ENCODE results near the gene SRF.

DNA sequence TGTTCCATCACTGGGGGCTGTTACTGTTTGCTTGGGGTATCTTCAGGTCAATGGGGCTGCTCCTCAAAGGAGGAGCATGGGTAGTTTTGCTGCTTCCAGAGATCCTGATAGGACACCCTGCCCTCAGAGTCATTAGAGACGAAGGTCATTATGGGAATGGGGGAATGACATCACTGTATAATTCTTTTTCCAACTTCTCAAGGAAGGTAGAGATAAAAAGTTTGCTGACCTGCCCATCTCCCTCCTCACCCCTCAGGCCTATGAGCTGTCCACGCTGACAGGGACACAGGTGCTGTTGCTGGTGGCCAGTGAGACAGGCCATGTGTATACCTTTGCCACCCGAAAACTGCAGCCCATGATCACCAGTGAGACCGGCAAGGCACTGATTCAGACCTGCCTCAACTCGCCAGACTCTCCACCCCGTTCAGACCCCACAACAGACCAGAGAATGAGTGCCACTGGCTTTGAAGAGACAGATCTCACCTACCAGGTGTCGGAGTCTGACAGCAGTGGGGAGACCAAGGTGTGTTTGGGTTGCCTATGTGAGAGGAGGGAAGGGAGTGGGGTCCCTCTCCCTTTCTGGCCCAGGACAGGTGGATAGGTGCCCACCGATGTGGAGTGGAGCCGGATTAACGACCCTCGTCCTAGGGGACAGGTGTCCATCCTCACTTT is 2.7 kb downstream of the SRF start:
- TF ChIP-seq, protein P1, sequence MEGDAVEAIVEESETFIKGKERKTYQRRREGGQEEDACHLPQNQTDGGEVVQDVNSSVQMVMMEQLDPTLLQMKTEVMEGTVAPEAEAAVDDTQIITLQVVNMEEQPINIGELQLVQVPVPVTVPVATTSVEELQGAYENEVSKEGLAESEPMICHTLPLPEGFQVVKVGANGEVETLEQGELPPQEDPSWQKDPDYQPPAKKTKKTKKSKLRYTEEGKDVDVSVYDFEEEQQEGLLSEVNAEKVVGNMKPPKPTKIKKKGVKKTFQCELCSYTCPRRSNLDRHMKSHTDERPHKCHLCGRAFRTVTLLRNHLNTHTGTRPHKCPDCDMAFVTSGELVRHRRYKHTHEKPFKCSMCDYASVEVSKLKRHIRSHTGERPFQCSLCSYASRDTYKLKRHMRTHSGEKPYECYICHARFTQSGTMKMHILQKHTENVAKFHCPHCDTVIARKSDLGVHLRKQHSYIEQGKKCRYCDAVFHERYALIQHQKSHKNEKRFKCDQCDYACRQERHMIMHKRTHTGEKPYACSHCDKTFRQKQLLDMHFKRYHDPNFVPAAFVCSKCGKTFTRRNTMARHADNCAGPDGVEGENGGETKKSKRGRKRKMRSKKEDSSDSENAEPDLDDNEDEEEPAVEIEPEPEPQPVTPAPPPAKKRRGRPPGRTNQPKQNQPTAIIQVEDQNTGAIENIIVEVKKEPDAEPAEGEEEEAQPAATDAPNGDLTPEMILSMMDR (IDR thresholded peaks at IDR 0.05; ENCODE audit: poor library complexity): no peak
- TF ChIP-seq EZH2 (IDR thresholded peaks at IDR 0.05; ENCODE audit: borderline replicate concordance): no peak
- no peak for TF ChIP-seq EZH2phosphoT487 (IDR thresholded peaks at IDR 0.05; ENCODE audit: low read depth, severe bottlenecking, unreplicated experiment)
